ENCODE results near the gene KIF15. TPM values are rescaled to one million over a fixed set of nuclear protein-coding genes. Genes with fewer than 3 reads are reported as not detected.

The KIF15 gene
- total RNA-seq, 1 experiment from 2014 or later, result 23.7 TPM

DNA sequence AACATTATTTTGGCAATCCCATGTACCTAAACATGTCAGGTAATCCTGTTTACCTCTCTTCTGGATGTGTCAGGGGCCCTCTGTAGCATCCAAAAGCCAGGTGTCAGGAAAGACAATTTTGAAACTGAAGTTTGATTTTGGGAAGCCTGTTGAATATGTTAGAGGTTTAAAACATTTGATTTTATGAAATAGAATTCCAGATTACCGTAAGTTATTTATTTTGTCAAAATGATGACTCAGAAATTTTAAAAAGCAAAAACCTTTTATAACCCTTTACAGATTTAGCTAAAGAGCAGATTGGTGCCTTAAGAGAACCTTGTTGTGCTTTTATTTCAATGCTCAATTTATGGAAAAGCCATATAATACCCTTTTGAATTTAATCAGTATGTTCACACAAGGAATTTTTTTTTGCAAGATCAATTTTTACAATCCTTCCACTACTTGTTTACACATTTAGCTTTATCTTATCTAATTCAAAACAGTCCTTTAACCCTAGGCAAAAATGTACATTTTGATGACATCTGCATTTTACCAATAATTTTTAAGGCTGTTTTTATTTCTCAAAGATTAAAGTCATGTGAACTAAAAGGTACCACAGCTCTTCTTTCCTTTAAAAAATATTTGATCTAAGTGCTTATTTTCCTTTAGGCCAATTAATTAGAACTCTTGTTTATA lies 10.0 kb downstream of the KIF15 start:
- Mint-ChIP-seq H3K36me3 (peaks cover 90% of the 10 kb centered on the region), H3K27me3 (ENCODE audit: low read depth) (0 out of 2 replicates have a peak, but pooled peaks cover 4% of the 10 kb centered on the region), H3K4me1 (peaks cover 3% of the 10 kb centered on the region; the same call in 1 of the 2 replicates), H3K4me3 (no peak overlapping the region), H3K27ac (no peak overlapping the region), H3K9me3 (peaks cover 72% of the 10 kb centered on the region)
- TF ChIP-seq FOXP1 (CRISPR knock-in tag; IDR thresholded peaks at IDR 0.05; ENCODE audit: borderline replicate concordance), result no peak
- TF ChIP-seq, protein P1, sequence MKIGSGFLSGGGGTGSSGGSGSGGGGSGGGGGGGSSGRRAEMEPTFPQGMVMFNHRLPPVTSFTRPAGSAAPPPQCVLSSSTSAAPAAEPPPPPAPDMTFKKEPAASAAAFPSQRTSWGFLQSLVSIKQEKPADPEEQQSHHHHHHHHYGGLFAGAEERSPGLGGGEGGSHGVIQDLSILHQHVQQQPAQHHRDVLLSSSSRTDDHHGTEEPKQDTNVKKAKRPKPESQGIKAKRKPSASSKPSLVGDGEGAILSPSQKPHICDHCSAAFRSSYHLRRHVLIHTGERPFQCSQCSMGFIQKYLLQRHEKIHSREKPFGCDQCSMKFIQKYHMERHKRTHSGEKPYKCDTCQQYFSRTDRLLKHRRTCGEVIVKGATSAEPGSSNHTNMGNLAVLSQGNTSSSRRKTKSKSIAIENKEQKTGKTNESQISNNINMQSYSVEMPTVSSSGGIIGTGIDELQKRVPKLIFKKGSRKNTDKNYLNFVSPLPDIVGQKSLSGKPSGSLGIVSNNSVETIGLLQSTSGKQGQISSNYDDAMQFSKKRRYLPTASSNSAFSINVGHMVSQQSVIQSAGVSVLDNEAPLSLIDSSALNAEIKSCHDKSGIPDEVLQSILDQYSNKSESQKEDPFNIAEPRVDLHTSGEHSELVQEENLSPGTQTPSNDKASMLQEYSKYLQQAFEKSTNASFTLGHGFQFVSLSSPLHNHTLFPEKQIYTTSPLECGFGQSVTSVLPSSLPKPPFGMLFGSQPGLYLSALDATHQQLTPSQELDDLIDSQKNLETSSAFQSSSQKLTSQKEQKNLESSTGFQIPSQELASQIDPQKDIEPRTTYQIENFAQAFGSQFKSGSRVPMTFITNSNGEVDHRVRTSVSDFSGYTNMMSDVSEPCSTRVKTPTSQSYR (CRISPR knock-in tag; IDR thresholded peaks at IDR 0.05), result no peak
- TF ChIP-seq, protein P2, sequence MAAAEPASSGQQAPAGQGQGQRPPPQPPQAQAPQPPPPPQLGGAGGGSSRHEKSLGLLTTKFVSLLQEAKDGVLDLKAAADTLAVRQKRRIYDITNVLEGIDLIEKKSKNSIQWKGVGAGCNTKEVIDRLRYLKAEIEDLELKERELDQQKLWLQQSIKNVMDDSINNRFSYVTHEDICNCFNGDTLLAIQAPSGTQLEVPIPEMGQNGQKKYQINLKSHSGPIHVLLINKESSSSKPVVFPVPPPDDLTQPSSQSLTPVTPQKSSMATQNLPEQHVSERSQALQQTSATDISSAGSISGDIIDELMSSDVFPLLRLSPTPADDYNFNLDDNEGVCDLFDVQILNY (CRISPR knock-in tag; IDR thresholded peaks at IDR 0.05), result no peak
- ChIA-PET POLR2A (no interaction called here), CTCF (no interaction called here)
- no peak for DNase-seq (ENCODE audit: low spot score)
- ATAC-seq, result no peak

DNA sequence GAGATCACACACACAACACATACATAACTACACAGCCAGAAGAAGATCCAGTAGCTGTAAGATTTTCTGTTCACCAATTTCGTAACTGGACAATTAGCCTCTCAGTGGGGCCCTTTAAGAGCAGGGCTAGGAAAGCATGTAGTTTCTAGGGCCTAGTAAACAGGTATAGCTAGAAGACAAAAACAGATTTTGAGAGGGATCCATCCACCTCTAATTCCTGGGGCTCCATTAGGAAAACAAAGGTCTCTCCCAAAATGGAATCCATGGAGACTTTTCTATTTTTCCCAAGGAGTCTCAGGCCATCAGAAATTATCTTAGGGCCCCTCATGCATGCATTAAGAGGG lies 10.5 kb downstream of the KIF15 start:
- ATAC-seq (no peak), DNase-seq (ENCODE audit: low spot score) (no peak)
- peaks cover 70% of the 10 kb centered on the region for H3K9me3 Mint-ChIP-seq
- peaks cover 3% of the 10 kb centered on the region; the same call in 1 of the 2 replicates for H3K4me1 Mint-ChIP-seq
- H3K4me3 Mint-ChIP-seq, result no peak overlapping the region
- 0 out of 2 replicates have a peak, but pooled peaks cover 4% of the 10 kb centered on the region for H3K27me3 Mint-ChIP-seq (ENCODE audit: low read depth)
- CTCF ChIA-PET, result no interaction called here
- POLR2A ChIA-PET, result no interaction called here
- peaks cover 90% of the 10 kb centered on the region for H3K36me3 Mint-ChIP-seq
- H3K27ac Mint-ChIP-seq, result no peak overlapping the region
- TF ChIP-seq, protein P3, sequence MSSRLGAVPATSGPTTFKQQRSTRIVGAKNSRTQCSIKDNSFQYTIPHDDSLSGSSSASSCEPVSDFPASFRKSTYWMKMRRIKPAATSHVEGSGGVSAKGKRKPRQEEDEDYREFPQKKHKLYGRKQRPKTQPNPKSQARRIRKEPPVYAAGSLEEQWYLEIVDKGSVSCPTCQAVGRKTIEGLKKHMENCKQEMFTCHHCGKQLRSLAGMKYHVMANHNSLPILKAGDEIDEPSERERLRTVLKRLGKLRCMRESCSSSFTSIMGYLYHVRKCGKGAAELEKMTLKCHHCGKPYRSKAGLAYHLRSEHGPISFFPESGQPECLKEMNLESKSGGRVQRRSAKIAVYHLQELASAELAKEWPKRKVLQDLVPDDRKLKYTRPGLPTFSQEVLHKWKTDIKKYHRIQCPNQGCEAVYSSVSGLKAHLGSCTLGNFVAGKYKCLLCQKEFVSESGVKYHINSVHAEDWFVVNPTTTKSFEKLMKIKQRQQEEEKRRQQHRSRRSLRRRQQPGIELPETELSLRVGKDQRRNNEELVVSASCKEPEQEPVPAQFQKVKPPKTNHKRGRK (CRISPR knock-in tag; IDR thresholded peaks at IDR 0.05; ENCODE audit: borderline replicate concordance), result no peak
- TF ChIP-seq TP53 (CRISPR knock-in tag; IDR thresholded peaks at IDR 0.05) (no peak), OVOL2 (CRISPR knock-in tag; IDR thresholded peaks at IDR 0.05; ENCODE audit: borderline replicate concordance) (no peak), FOXK1 (CRISPR knock-in tag; IDR thresholded peaks at IDR 0.05) (no peak), JUN (CRISPR knock-in tag; IDR thresholded peaks at IDR 0.05) (no peak), TEAD1 (CRISPR knock-in tag; IDR thresholded peaks at IDR 0.05) (no peak), ESRRA (CRISPR knock-in tag; IDR thresholded peaks at IDR 0.05; ENCODE audit: borderline replicate concordance) (no peak), ZBTB21 (CRISPR knock-in tag; IDR thresholded peaks at IDR 0.05; ENCODE audit: borderline replicate concordance) (no peak), SP1 (CRISPR knock-in tag; conservative IDR thresholded peaks at IDR 0.05) (no peak), ZNF416 (CRISPR knock-in tag; IDR thresholded peaks at IDR 0.05) (no peak)
- TF ChIP-seq, protein P4, sequence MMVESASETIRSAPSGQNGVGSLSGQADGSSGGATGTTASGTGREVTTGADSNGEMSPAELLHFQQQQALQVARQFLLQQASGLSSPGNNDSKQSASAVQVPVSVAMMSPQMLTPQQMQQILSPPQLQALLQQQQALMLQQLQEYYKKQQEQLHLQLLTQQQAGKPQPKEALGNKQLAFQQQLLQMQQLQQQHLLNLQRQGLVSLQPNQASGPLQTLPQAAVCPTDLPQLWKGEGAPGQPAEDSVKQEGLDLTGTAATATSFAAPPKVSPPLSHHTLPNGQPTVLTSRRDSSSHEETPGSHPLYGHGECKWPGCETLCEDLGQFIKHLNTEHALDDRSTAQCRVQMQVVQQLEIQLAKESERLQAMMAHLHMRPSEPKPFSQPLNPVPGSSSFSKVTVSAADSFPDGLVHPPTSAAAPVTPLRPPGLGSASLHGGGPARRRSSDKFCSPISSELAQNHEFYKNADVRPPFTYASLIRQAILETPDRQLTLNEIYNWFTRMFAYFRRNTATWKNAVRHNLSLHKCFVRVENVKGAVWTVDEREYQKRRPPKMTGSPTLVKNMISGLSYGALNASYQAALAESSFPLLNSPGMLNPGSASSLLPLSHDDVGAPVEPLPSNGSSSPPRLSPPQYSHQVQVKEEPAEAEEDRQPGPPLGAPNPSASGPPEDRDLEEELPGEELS (CRISPR knock-in tag; IDR thresholded peaks at IDR 0.05), result no peak
- TF ChIP-seq, protein P5, sequence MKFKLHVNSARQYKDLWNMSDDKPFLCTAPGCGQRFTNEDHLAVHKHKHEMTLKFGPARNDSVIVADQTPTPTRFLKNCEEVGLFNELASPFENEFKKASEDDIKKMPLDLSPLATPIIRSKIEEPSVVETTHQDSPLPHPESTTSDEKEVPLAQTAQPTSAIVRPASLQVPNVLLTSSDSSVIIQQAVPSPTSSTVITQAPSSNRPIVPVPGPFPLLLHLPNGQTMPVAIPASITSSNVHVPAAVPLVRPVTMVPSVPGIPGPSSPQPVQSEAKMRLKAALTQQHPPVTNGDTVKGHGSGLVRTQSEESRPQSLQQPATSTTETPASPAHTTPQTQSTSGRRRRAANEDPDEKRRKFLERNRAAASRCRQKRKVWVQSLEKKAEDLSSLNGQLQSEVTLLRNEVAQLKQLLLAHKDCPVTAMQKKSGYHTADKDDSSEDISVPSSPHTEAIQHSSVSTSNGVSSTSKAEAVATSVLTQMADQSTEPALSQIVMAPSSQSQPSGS (CRISPR knock-in tag; IDR thresholded peaks at IDR 0.05; ENCODE audit: borderline replicate concordance, low read depth), result no peak
- TF ChIP-seq, protein P6, sequence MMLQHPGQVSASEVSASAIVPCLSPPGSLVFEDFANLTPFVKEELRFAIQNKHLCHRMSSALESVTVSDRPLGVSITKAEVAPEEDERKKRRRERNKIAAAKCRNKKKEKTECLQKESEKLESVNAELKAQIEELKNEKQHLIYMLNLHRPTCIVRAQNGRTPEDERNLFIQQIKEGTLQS (CRISPR knock-in tag; conservative IDR thresholded peaks at IDR 0.05), result no peak
- TF ChIP-seq, protein P7, sequence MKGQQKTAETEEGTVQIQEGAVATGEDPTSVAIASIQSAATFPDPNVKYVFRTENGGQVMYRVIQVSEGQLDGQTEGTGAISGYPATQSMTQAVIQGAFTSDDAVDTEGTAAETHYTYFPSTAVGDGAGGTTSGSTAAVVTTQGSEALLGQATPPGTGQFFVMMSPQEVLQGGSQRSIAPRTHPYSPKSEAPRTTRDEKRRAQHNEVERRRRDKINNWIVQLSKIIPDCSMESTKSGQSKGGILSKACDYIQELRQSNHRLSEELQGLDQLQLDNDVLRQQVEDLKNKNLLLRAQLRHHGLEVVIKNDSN (CRISPR knock-in tag; IDR thresholded peaks at IDR 0.05), result no peak
- TF ChIP-seq, protein P8, sequence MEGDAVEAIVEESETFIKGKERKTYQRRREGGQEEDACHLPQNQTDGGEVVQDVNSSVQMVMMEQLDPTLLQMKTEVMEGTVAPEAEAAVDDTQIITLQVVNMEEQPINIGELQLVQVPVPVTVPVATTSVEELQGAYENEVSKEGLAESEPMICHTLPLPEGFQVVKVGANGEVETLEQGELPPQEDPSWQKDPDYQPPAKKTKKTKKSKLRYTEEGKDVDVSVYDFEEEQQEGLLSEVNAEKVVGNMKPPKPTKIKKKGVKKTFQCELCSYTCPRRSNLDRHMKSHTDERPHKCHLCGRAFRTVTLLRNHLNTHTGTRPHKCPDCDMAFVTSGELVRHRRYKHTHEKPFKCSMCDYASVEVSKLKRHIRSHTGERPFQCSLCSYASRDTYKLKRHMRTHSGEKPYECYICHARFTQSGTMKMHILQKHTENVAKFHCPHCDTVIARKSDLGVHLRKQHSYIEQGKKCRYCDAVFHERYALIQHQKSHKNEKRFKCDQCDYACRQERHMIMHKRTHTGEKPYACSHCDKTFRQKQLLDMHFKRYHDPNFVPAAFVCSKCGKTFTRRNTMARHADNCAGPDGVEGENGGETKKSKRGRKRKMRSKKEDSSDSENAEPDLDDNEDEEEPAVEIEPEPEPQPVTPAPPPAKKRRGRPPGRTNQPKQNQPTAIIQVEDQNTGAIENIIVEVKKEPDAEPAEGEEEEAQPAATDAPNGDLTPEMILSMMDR (IDR thresholded peaks at IDR 0.05), result no peak
- TF ChIP-seq, protein P1 (CRISPR knock-in tag; IDR thresholded peaks at IDR 0.05), result no peak

Measured in WTC11 (cell line).